K562 treated with DMSO at 1 percent for 48 hours (cell line): Measurements from ENCODE around the gene SYT15. TPM values are rescaled to one million over a fixed set of nuclear protein-coding genes. Genes with fewer than 3 reads are reported as not detected.

Experiments
- total RNA-seq: library from RNA; unstranded; fragments of 300-600 nt; gene quantifications from 2 replicates; pipeline ENCODE4 v1.2.3, GENCODE V29; 2022; ENCODE audit warnings: low replicate concordance; ENCODE audit errors: extremely low read depth

SYT15 gene
- not detected in 2 replicates for total RNA-seq

DNA sequence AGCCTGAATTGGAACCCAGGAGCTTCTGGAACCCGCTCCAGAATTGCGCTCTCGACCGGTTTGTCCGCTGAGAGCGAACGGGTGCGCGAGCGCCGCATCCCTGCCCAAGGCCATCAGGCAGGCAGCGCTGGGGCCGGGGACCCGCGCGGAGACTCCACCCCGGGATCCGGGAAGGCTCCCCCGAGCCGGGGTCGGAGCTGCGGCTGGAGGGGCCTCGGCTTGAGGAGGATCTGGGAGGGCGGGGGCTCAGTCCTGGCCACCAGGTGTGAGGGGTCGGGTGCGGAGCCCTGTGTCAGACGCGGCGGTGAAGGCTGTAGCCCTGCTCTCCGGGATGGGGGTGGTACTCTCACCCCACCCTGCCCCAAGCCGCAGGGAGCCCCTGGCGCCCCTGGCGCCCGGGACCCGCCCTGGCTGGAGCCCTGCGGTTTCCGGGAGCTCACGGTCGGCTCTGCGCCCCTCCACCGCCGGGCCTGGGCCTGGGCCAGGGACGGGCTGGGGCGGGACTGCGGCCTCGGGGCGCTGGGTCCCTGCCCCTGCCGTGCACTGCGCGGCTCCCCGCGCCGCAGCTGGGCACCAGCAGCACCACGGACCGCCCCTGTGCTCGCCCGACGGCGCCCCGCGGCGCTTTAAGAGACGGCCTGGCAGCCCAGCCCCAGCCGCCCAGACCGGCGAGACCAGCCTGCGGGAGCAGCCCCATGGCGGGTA lies at the start of gene SYT15:
TSS of gene SYT15 (plus strand) at position 655 of the 705 bp plus-strand sequence. CDS start at position 696, 41 bp downstream.

DNA sequence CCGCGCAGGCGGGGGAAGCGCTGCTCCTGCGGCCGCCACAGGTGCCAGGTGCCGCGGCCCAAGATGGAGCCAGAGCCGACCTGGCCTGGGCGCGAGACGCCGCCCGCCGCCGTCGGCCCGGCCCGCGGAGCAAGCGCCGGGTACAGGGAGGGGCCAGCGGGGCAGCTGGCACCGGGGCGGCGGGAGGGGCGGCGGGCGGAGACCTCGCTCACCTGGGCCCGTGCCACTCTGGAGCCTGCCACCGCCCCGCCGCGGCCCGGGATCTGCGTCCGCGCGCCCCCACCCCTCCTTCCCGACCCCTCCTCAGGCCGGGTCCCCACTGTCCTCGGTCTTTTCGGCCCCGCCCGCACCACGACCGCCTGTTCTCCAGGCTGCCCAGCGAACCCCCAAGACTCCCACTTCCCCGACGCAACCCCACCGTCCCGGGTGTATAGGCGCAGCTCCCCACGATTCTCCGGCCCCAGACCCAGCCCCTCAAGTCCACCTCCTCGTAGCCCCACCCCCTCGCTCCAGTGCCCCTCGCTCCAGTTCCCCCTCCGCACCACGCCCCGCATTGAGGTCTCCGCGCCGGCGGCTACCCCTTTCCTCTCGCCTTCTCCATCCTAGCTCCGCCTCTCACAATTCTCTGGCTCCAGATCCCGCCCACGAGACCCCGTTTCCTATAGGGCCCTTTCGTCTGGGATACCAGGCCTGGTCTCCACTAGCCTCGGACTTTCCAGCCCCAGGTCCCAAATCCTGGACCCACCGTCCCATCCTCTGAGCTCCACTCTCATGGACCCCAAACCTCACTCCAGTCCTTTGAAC lies 22.2 kb upstream of the SYT15 start, which contains the start of gene GPRIN2:
TSS of gene GPRIN2 (minus strand) at position 144 of the 804 bp plus-strand sequence. CDS start 5,922 bp downstream, outside the sequence.

Other genes starting within 250 kb of the SYT15 start
- gene ANXA8L1, start 203.4 kb upstream of the SYT15 start, total RNA-seq: not detected in 2 replicates
- not detected in 2 replicates for gene NPY4R, start 113.2 kb upstream of the SYT15 start, total RNA-seq
- gene GPRIN2, start 22.5 kb upstream of the SYT15 start, total RNA-seq: not detected in 2 replicates